Liver (tissue), 3 donors: Measurements from ENCODE around the gene KRTAP10-3.

Source experiments
- EGR1 ChIP-seq, 2 donors: IDR thresholded peaks; 2 replicates each; pipeline ENCODE4 v1.6.1; 2016 to 2018; ENCODE audit warnings: antibody characterized with exemption in 2 of 2, low read depth in 2 of 2
- FOXA1 ChIP-seq: IDR thresholded peaks from 2 replicates; pipeline ENCODE4 v1.6.1; 2016; ENCODE audit warnings: antibody characterized with exemption
- GABPA ChIP-seq, 2 donors: IDR thresholded peaks in 1 of 2; conservative IDR thresholded peaks in 1 of 2; 2 replicates each; pipeline ENCODE4 v1.6.1; 2016; ENCODE audit warnings: antibody characterized with exemption in 2 of 2, mild to moderate bottlenecking in 1 of 2, moderate library complexity in 1 of 2
- JUND ChIP-seq, 2 donors: IDR thresholded peaks; 2 replicates each; pipeline ENCODE4 v1.6.1; 2016; ENCODE audit warnings: antibody characterized with exemption in 2 of 2
- RAD21 ChIP-seq, 2 donors: IDR thresholded peaks; 2 replicates each; pipeline ENCODE4 v1.6.1; 2016; ENCODE audit warnings: antibody characterized with exemption in 2 of 2, mild to moderate bottlenecking in 2 of 2
- RXRA ChIP-seq, 2 donors: IDR thresholded peaks; 2 replicates each; pipeline ENCODE4 v1.6.1; 2017 to 2018; ENCODE audit warnings: antibody characterized with exemption in 2 of 2, mild to moderate bottlenecking in 1 of 2
- TAF1 ChIP-seq: conservative IDR thresholded peaks from 2 replicates; pipeline ENCODE4 v1.6.1; 2016; ENCODE audit warnings: antibody characterized with exemption, mild to moderate bottlenecking
- YY1 ChIP-seq: IDR thresholded peaks from 2 replicates; pipeline ENCODE4 v1.6.1; 2016; ENCODE audit warnings: antibody characterized with exemption, mild to moderate bottlenecking
- TF ChIP-seq, protein P1 (sequence below): fragments of 150-350 bp; IDR thresholded peaks from 2 replicates; pipeline ENCODE4 v1.5.1; 2017; ENCODE audit warnings: improper control_type of control experiment, low read depth, low read length; ENCODE audit not compliant: missing input control
- TF ChIP-seq, protein P2 (sequence below): IDR thresholded peaks from 2 replicates; pipeline ENCODE4 v1.6.1; 2016; ENCODE audit warnings: antibody characterized with exemption, mild to moderate bottlenecking
- TF ChIP-seq, protein P3 (sequence below): IDR thresholded peaks from 2 replicates; pipeline ENCODE4 v1.6.1; 2016; ENCODE audit warnings: antibody characterized with exemption
- TF ChIP-seq, protein P4 (sequence below): IDR thresholded peaks from 2 replicates; pipeline ENCODE4 v1.6.1; 2016; ENCODE audit warnings: antibody characterized with exemption
- donor health status: healthy.
- donor health status: healthy.

DNA sequence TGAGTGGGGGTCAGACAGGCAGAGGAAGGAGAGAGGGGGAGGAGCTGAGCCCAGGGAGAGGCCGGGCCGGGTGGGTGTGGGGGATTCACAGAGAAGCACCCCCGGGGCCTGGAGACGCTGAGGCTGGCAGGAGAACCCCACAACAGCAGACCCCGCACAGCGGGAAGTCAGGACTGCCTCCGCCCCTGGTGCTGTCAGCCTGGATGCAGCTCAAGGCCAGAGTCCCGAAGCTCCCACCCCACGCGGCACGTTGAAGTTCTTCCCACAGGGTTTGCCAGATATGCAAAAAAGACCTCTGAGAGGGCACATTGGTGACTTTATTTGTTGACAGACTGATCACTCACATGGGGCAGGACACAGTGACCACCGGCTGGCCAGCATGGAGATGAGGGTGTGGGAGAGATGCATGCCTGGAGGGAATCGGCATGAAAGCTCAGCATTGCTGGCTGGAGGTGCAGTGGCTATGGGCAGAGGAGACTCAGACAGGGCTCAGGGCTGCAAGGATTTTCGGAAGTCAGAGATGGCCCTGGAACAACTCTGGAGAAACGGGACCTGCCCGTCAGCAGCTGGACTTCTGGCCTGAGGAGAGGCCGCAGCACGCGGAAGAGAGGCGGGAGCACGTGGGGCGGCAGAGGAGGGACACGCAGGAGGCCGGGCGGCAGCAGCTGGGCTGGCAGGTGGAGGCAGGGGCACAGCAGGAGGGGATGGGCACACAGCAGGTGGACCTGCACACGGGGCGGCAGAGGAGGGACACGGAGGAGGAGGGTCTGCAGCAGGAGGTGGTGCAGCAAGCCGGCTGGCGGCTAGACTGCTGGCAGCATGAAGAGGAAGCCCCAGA, 885 bp downstream of the KRTAP10-3 start:
- TF ChIP-seq, protein P1, sequence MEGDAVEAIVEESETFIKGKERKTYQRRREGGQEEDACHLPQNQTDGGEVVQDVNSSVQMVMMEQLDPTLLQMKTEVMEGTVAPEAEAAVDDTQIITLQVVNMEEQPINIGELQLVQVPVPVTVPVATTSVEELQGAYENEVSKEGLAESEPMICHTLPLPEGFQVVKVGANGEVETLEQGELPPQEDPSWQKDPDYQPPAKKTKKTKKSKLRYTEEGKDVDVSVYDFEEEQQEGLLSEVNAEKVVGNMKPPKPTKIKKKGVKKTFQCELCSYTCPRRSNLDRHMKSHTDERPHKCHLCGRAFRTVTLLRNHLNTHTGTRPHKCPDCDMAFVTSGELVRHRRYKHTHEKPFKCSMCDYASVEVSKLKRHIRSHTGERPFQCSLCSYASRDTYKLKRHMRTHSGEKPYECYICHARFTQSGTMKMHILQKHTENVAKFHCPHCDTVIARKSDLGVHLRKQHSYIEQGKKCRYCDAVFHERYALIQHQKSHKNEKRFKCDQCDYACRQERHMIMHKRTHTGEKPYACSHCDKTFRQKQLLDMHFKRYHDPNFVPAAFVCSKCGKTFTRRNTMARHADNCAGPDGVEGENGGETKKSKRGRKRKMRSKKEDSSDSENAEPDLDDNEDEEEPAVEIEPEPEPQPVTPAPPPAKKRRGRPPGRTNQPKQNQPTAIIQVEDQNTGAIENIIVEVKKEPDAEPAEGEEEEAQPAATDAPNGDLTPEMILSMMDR, result no peak
- TF ChIP-seq, protein P2, sequence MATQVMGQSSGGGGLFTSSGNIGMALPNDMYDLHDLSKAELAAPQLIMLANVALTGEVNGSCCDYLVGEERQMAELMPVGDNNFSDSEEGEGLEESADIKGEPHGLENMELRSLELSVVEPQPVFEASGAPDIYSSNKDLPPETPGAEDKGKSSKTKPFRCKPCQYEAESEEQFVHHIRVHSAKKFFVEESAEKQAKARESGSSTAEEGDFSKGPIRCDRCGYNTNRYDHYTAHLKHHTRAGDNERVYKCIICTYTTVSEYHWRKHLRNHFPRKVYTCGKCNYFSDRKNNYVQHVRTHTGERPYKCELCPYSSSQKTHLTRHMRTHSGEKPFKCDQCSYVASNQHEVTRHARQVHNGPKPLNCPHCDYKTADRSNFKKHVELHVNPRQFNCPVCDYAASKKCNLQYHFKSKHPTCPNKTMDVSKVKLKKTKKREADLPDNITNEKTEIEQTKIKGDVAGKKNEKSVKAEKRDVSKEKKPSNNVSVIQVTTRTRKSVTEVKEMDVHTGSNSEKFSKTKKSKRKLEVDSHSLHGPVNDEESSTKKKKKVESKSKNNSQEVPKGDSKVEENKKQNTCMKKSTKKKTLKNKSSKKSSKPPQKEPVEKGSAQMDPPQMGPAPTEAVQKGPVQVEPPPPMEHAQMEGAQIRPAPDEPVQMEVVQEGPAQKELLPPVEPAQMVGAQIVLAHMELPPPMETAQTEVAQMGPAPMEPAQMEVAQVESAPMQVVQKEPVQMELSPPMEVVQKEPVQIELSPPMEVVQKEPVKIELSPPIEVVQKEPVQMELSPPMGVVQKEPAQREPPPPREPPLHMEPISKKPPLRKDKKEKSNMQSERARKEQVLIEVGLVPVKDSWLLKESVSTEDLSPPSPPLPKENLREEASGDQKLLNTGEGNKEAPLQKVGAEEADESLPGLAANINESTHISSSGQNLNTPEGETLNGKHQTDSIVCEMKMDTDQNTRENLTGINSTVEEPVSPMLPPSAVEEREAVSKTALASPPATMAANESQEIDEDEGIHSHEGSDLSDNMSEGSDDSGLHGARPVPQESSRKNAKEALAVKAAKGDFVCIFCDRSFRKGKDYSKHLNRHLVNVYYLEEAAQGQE, result no peak
- TF ChIP-seq TAF1 (no peak), RAD21 (IDR thresholded peaks at IDR 0.05) (no peak), FOXA1 (no peak), JUND (IDR thresholded peaks at IDR 0.05) (no peak), RXRA (IDR thresholded peaks at IDR 0.05) (no peak), YY1 (no peak), GABPA (IDR thresholded peaks at IDR 0.05 in 1 of 2, conservative IDR thresholded peaks at IDR 0.05 in 1 of 2) (no peak), EGR1 (IDR thresholded peaks at IDR 0.05; ENCODE audit: low read depth in 2 of 2) (no peak)
- TF ChIP-seq, protein P3, sequence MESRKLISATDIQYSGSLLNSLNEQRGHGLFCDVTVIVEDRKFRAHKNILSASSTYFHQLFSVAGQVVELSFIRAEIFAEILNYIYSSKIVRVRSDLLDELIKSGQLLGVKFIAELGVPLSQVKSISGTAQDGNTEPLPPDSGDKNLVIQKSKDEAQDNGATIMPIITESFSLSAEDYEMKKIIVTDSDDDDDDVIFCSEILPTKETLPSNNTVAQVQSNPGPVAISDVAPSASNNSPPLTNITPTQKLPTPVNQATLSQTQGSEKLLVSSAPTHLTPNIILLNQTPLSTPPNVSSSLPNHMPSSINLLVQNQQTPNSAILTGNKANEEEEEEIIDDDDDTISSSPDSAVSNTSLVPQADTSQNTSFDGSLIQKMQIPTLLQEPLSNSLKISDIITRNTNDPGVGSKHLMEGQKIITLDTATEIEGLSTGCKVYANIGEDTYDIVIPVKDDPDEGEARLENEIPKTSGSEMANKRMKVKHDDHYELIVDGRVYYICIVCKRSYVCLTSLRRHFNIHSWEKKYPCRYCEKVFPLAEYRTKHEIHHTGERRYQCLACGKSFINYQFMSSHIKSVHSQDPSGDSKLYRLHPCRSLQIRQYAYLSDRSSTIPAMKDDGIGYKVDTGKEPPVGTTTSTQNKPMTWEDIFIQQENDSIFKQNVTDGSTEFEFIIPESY, result no peak
- TF ChIP-seq, protein P4, sequence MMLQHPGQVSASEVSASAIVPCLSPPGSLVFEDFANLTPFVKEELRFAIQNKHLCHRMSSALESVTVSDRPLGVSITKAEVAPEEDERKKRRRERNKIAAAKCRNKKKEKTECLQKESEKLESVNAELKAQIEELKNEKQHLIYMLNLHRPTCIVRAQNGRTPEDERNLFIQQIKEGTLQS, result no peak
